H1 (cell line): ENCODE measurements around the gene NDRG4.

Experiments
- GTF2F1 ChIP-seq: IDR thresholded peaks from 2 replicates; pipeline ENCODE4 v1.6.1; 2012; ENCODE audit warnings: low read depth, low read length, improper control_type of control experiment, borderline replicate concordance
- RAD21 ChIP-seq, 2 experiments: IDR thresholded peaks in 1 of 2; conservative IDR thresholded peaks in 1 of 2; 2 replicates each; pipeline ENCODE4 v1.6.1; 2011; ENCODE audit warnings: low read depth in 2 of 2, low read length in 2 of 2, improper control_type of control experiment in 1 of 2, inconsistent platforms in 1 of 2, mild to moderate bottlenecking in 1 of 2, moderate library complexity in 1 of 2
- RFX5 ChIP-seq: IDR thresholded peaks from 2 replicates; pipeline ENCODE4 v1.6.1; 2011; ENCODE audit warnings: low read depth, low read length, improper control_type of control experiment, borderline replicate concordance
- SP2 ChIP-seq: IDR thresholded peaks from 2 replicates; pipeline ENCODE4 v1.6.1; 2012; ENCODE audit warnings: mild to moderate bottlenecking, low read length, inconsistent platforms
- TAF1 ChIP-seq: IDR thresholded peaks from 2 replicates; pipeline ENCODE4 v1.6.1; 2011; ENCODE audit warnings: mild to moderate bottlenecking, low read depth, low read length
- YY1 ChIP-seq: IDR thresholded peaks from 2 replicates; pipeline ENCODE4 v1.6.1; 2011; ENCODE audit warnings: low read depth, mild to moderate bottlenecking, low read length
- TF ChIP-seq, protein P1 (sequence below), 3 experiments: IDR thresholded peaks; 1 replicate in 2 of 3; 2 replicates in 1 of 3; pipeline versions ENCODE4 v1.5.1 to v1.6.1; 2011; ENCODE audit warnings: low read length in 3 of 3, mild to moderate bottlenecking in 3 of 3, inconsistent platforms in 2 of 3, low read depth in 1 of 3, moderate library complexity in 1 of 3; ENCODE audit not compliant: insufficient read depth in 1 of 3; ENCODE audit errors: control extremely low read depth in 1 of 3
- TF ChIP-seq, protein P2 (sequence below): IDR thresholded peaks from 2 replicates; pipeline ENCODE4 v1.6.1; 2012; ENCODE audit warnings: inconsistent platforms
- TF ChIP-seq, protein P3 (sequence below): IDR thresholded peaks from 2 replicates; pipeline ENCODE4 v1.6.1; 2012; ENCODE audit warnings: inconsistent platforms

DNA sequence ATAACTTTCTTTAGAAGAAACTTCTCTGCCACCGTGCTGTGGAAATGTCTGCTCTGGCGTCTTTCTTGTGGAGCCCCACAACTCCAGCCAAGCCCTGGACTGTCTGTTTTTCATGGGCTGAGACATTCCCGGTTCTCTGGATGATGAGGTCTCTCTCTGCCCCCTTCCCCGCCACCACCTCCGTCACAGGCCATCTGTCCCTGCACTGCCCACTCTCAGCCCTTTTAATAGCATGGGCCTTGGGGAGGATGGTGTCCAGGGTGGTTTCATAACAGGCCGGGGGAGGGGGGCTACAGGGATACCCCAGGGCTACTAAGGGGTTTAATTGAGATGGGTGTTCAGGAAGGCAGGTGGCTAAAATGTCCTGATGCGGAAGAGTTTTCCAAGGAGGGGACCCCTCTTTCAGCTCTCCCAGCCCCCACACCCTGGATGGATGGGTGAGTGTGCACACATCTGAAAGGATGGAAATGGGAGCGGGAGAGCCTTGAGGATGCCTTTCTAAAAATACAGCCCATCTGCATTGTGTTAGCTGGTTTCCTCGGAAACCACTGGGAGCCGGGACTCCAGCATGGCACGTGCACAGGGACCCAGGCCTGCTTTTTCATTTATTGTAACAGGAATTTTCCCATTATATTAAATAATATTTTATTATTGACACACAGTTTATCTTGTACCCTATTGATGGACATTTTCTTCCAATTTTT lies 14.6 kb upstream of the NDRG4 start:
- TF ChIP-seq, protein P1, sequence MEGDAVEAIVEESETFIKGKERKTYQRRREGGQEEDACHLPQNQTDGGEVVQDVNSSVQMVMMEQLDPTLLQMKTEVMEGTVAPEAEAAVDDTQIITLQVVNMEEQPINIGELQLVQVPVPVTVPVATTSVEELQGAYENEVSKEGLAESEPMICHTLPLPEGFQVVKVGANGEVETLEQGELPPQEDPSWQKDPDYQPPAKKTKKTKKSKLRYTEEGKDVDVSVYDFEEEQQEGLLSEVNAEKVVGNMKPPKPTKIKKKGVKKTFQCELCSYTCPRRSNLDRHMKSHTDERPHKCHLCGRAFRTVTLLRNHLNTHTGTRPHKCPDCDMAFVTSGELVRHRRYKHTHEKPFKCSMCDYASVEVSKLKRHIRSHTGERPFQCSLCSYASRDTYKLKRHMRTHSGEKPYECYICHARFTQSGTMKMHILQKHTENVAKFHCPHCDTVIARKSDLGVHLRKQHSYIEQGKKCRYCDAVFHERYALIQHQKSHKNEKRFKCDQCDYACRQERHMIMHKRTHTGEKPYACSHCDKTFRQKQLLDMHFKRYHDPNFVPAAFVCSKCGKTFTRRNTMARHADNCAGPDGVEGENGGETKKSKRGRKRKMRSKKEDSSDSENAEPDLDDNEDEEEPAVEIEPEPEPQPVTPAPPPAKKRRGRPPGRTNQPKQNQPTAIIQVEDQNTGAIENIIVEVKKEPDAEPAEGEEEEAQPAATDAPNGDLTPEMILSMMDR (IDR thresholded peaks at IDR 0.05; ENCODE audit: control extremely low read depth in 1 of 3, insufficient read depth in 1 of 3, low read depth in 1 of 3, low read length in 3 of 3) = no peak
- TF ChIP-seq RAD21 (IDR thresholded peaks at IDR 0.05 in 1 of 2, conservative IDR thresholded peaks at IDR 0.05 in 1 of 2; ENCODE audit: low read depth in 2 of 2, low read length in 2 of 2) (no peak), GTF2F1 (no peak), SP2 (no peak), RFX5 (no peak), TAF1 (no peak), YY1 (no peak)
- TF ChIP-seq, protein P2, sequence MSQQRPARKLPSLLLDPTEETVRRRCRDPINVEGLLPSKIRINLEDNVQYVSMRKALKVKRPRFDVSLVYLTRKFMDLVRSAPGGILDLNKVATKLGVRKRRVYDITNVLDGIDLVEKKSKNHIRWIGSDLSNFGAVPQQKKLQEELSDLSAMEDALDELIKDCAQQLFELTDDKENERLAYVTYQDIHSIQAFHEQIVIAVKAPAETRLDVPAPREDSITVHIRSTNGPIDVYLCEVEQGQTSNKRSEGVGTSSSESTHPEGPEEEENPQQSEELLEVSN = no peak
- TF ChIP-seq, protein P3, sequence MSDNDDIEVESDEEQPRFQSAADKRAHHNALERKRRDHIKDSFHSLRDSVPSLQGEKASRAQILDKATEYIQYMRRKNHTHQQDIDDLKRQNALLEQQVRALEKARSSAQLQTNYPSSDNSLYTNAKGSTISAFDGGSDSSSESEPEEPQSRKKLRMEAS = no peak
